Measurements from ENCODE around the gene MGAT2.
"Not testable (repeated sequence)": the region's sequence is repeated elsewhere in the genome, so short reads cannot be mapped to it uniquely, and the experiment has no call there.

MGAT2 gene

DNA sequence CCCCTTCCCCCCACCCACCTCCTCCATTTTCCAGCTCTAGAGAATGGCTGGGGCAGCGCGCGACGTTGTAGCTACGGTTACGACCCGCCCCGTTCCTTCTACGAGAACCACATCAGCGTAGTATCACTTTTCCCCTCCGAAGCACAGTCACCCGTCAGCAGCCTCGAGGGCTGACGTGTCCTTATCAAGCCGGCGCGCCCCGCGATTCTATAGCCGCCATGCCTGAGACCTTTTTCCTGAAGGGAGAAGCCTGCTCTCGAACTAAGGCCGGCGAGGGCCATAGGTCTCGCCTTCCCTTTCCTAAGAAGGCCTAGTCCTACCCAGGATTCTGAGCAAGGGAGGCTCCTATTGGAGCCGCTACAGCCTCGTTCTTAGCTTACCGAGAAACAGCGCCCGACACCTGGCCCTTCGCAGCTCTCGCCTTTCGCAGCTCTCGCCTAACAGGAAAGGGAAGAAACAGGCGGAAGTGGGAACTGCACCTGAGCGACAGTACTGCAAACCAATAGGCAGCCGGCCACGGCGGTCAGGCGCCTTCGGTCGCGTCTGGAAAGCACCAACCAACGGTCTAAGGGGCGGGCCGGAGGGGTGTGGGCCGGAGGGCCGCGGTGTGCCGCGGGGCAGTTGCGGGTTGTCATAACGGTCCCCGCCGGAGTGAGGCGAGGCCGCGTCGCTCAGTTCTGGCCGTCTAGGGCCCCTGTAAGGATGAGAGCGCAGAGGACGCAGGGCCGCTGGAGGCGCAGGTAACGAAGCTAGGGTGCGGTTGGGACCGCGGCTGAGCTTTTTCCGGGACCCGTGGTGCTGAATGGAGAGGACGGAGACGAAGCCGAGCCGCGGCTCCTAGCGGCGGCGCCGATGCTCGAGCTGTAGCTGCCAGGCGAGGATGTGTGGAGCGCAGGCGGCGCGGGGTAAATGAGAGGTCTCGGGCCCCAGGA is at the start of gene MGAT2, which contains the start of gene RPL36AL:
Gene MGAT2, plus strand, starts transcription at position 618 of the 932 bp plus-strand sequence. CDS start 470 bp downstream, outside the sequence.
Gene RPL36AL, minus strand, starts transcription at position 445 of the 932 bp plus-strand sequence. CDS start 1,522 bp downstream, outside the sequence.
- peak; percentile 86 to 89 for DNase-seq (ENCODE audit: low read depth in 1 of 2, low spot score in 1 of 2)

- DNase-seq (ENCODE audit: low read depth in 1 of 2, low spot score in 1 of 2), result no peak
Measured at GRCh38 chr14:49574038-49574437, 46.6 kb upstream of the MGAT2 start.

DNA sequence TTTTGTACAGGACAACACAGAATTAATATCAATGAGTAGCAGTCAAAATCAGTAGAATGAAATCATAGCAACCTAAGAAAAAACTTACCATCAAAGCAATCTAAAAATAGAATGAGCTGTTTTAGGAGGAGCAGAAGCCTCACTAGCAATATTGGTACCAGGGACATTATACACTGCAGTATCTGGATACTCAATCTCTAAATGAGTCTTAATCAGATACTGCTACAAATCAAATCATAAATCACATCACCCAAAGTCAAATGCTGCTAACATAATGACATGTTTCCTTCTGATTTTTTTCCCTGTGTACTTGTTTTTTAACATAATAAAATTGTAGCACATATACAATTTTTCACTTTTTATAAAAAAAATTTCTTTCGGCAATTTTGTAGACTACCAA is 42.5 kb upstream of the MGAT2 start:
- DNase-seq (ENCODE audit: low read depth in 1 of 2, low spot score in 1 of 2), result no peak

DNA sequence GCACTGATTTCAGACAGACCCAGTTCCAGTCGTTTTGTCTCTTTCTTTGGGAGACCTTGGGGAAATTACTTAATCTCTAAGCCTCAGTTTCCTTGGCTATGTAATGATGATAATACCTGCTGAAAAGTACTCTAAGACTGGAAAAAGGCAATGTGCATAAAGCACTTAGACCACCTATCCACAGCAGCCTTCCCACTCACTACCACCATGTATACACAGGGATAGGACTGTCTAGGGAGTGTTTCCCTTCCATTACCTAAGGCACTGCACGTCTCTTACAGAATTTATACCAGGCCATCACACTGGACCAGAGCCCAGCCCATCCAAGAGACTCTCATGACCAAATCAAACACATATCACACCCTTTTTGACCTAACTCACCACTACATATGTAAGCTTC is 40.8 kb upstream of the MGAT2 start:
- DNase-seq (ENCODE audit: low read depth in 1 of 2, low spot score in 1 of 2), result no peak

DNA sequence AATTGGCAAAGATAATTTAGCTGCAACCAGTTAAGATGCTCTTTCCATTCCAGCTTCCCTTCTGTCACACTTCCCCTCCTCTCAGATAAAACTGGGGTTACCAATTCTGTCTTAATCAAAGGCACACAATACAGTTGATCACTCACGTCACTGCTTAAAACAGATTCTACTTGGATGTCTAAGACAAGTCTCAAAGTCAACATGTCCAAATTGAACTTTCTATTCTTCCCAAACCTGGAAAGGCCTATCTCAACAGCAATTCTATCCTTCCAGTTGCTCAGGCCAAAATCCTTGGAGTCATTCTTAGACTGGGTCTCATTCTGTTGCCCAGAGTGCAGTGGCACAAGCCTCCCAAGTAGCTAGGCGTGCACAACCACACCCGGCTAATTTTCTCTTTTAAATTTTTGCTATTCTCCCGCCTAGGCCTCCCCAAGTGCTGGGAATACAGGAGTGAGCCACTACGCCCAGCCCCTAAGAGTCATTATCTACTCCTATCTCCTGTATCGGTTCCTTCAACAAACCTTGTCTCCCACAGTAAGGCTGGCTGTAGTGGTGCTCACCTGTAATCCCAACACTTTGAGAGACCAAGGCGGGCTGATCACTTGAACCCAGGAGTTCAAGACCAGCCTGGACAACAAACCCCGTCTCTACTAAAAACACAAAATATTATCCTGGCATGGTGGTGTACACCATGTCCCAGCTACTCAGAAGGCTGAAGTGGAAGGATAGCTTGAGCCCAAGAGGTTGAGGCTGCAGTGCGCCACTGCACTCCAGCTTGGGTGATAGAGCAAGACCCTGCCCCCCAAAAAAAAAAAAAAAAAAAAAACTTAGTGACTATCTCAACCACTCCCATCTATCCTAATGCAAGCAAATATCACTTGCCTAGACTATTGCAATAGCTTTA is 39.1 kb upstream of the MGAT2 start:
- DNase-seq (ENCODE audit: low read depth in 1 of 2, low spot score in 1 of 2), result no peak

- DNase-seq (ENCODE audit: low read depth in 1 of 2, low spot score in 1 of 2), result no peak
Measured at GRCh38 chr14:49582113-49582977, 38.3 kb upstream of the MGAT2 start.

- DNase-seq (ENCODE audit: low read depth in 1 of 2, low spot score in 1 of 2), result no peak
Measured at GRCh38 chr14:49583629-49584028, 37.0 kb upstream of the MGAT2 start.

- no peak for DNase-seq (ENCODE audit: low read depth in 1 of 2, low spot score in 1 of 2)
Measured at GRCh38 chr14:49584058-49584457, 36.5 kb upstream of the MGAT2 start.

- not testable (repeated sequence) for DNase-seq (ENCODE audit: low read depth in 1 of 2, low spot score in 1 of 2)
Measured at GRCh38 chr14:49584981-49585640, 35.5 kb upstream of the MGAT2 start.

DNA sequence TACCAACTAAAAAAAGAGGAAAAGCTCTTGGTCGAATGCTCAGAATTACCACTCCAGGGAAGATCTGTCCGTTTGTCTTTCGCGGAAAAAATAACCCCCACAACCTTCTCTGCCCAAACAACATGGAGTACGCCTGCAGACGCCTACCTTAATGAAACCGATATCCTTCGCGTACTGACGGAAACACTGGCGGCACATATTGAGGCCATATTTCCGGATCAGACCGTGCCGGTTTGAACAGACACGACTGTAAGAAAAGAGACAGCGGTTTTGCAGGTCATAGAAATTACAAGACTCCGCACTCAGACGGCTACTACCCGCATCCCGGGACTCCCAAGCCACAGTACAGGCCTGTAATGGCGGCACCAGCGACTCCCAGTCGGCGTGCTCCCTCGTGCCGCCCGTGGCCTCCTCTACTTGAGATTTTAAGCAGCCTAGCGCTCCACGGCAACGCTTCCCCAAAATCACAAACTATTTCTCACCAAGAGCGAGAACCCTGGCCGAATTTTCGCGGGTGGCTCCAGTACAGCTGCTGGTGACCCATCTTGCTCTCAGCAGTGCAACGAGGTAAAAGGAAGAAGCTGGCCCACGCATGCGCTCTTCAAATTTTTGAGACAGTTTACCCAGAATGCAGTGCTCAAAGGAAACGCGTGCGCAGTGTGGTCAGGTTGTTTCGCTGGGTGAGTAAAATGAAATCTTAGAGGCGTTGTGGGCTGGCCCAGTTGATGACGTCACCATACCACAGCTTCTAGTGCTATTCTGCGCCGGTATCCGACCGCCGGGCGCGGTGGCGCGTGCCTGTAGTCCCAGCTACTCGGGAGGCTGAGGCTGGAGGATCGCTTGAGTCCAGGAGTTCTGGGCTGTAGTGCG is 34.6 kb upstream of the MGAT2 start, which contains the start of gene RPS29:
Gene RPS29, minus strand, starts transcription at position 578 of the 870 bp plus-strand sequence. Its CDS starts 34 bp downstream, at position 544.
- DNase-seq (ENCODE audit: low read depth in 1 of 2, low spot score in 1 of 2), result peak; percentile 96 to 97

- DNase-seq (ENCODE audit: low read depth in 1 of 2, low spot score in 1 of 2), result peak in 1 of 2 donors; percentile 7
Measured at GRCh38 chr14:49586673-49587460, 33.7 kb upstream of the MGAT2 start.

DNA sequence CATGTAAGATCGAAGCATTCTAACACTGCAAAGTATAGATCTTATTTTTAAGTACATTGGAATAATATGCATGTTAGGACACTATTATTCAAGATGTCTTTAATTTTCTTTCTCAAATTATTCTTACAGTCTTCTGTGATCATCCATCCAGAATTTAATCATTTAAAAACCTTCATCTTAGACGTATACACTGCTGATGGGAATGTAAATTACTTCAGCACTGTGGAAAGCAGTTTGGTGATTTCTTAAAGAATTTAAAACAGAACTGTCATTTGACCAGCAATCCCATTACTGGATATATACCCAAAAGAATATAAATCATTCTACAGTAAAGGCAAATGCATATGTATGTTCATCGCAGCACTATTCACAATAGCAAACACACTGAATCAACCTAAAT is 31.2 kb upstream of the MGAT2 start:
- DNase-seq (ENCODE audit: low read depth in 1 of 2, low spot score in 1 of 2), result no peak

GRCh38 chr14:49593016-49593415 is 27.6 kb upstream of the MGAT2 start:
- no peak for DNase-seq (ENCODE audit: low read depth in 1 of 2, low spot score in 1 of 2)

GRCh38 chr14:49594347-49595091 is 26.1 kb upstream of the MGAT2 start:
- DNase-seq (ENCODE audit: low read depth in 1 of 2, low spot score in 1 of 2), result no peak

GRCh38 chr14:49598189-49598484 is 22.5 kb upstream of the MGAT2 start:
- no peak for DNase-seq (ENCODE audit: low read depth in 1 of 2, low spot score in 1 of 2)

DNA sequence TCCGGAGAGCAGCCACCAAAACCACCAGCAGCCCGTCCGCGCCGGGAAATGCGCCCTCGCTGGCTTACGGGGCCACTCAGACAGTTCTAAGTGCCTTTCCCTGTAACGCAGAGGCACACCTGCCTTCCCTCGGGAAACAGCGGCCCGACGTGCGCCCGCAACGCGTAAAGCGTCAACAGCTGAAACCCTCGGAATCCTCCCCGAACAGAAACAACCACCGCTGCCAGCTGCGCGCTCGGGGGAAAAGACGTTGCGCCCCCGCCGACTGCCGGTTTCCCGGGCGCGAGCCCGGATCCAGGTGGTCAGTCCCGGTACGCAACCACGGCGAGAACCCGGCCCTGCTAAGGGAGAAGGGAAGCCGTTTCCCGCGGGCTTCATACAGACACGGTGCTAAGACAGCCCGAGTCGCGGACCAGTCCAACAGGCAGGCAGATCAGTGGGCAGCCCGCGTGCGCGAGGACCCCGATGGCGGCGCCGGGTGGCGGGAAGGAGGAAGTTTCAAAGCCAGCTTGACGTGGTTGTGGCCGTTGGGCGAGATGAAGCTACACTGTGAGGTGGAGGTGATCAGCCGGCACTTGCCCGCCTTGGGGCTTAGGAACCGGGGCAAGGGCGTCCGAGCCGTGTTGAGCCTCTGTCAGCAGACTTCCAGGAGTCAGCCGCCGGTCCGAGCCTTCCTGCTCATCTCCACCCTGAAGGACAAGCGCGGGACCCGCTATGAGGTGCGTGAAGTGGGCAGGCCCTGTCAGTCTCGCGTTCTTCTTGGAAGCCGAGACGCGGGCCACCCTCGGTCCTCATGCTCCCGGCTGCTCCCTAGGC is 21.9 kb upstream of the MGAT2 start, which contains the start of gene LRR1:
Gene LRR1, plus strand, starts transcription at position 456 of the 816 bp plus-strand sequence. Its CDS starts 81 bp downstream, at position 537.
- DNase-seq (ENCODE audit: low read depth in 1 of 2, low spot score in 1 of 2), result peak; percentile 77 to 78

DNA sequence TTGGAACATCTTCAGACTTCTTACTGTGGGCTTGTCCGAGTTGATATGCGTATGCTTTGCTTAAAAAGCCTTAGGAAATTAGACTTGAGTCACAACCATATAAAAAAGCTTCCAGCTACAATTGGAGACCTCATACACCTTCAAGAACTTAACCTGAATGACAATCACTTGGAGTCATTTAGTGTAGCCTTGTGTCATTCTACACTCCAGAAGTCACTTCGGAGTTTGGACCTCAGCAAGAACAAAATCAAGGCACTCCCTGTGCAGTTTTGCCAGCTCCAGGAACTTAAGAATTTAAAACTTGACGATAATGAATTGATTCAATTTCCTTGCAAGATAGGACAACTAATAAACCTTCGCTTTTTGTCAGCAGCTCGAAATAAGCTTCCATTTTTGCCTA is 13.0 kb upstream of the MGAT2 start:
- no peak for DNase-seq (ENCODE audit: low read depth in 1 of 2, low spot score in 1 of 2)

All from stimulated activated CD4-positive, alpha-beta T cell treated with anti-CD3 and anti-CD28 coated beads, Interleukin-15, amount 100 ng/mL, for 1 hour (primary cell).